Memory B cell (primary cell): Measurements from ENCODE around the gene C3orf38.
"Not testable (repeated sequence)": the region's sequence is repeated elsewhere in the genome, so short reads cannot be mapped to it uniquely, and the experiment has no call there.

Experiments
- ATAC-seq: fragments of 150-1000 bp; cut with Tn5 transposase; 2 replicates; pipeline ENCODE4 v1.10.0; 2021; ENCODE audit warnings: low read depth, mild to moderate bottlenecking, moderate library complexity
- DNase-seq, 2 donors: peaks; one replicate each; pipeline ENCODE4 v3.0.0; 2022; ENCODE audit warnings: low spot score in 2 of 2
- H3K27ac Mint-ChIP-seq: one replicate; pipeline ENCODE4 v1.8.0; 2022; ENCODE audit warnings: mild to moderate bottlenecking, moderate library complexity, mixed read lengths
- H3K27me3 Mint-ChIP-seq: one replicate; pipeline ENCODE4 v1.8.0; 2022; ENCODE audit warnings: mixed read lengths
- H3K36me3 Mint-ChIP-seq: one replicate; pipeline ENCODE4 v1.8.0; 2022; ENCODE audit warnings: mild to moderate bottlenecking, mixed read lengths
- H3K4me1 Mint-ChIP-seq: one replicate; pipeline ENCODE4 v1.8.0; 2022; ENCODE audit warnings: mixed read lengths
- H3K4me3 Mint-ChIP-seq: one replicate; pipeline ENCODE4 v1.8.0; 2022; ENCODE audit warnings: mild to moderate bottlenecking, moderate library complexity, mixed read lengths
- H3K9me3 Mint-ChIP-seq: one replicate; pipeline ENCODE4 v1.8.0; 2022; ENCODE audit warnings: mixed read lengths

C3orf38 gene

GRCh38 chr3:88182165-88182918, 32.6 kb downstream of the C3orf38 start:
- not testable (repeated sequence) for H3K4me3 Mint-ChIP-seq, H3K27me3 Mint-ChIP-seq

GRCh38 chr3:88188436-88188835, 38.7 kb downstream of the C3orf38 start:
- ATAC-seq: no peak
- no peak for DNase-seq
- H3K9me3 Mint-ChIP-seq: peaks cover 6% of the 10 kb centered on the region
- no peak overlapping the region for H3K27ac Mint-ChIP-seq
- H3K4me3 Mint-ChIP-seq: no peak overlapping the region
- H3K27me3 Mint-ChIP-seq: no peaks in the 10 kb centered on the region
- peaks cover 7% of the 10 kb centered on the region for H3K4me1 Mint-ChIP-seq
- H3K36me3 Mint-ChIP-seq: peaks cover 3% of the 10 kb centered on the region

More at GRCh38 chr3:88182165-88182918, 32.6 kb downstream of the C3orf38 start:
- not testable (repeated sequence) for H3K36me3 Mint-ChIP-seq, H3K4me1 Mint-ChIP-seq, ATAC-seq, DNase-seq, H3K9me3 Mint-ChIP-seq, H3K27ac Mint-ChIP-seq

DNA sequence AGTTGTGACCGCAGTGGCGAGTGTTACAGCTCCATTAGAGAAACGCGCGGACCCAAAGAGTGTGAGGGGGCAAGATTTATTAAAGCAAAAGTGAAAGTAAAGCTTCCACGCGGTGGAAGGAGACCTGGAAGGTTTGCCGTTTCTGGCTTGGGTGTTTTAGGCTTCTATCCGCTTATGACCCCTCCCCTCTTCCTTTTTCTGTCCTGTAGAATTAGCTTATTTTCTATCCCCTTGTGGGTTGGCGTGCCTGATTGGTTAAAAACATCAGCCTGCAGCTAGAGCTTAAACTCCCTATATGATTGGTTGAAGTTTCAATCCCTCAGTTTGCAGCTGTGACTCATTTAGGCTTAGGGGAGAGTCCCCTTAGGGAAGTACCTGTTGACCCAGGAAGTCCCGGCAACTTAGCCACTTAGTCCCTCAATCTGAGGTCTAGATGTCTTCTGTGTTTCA, 39.6 kb downstream of the C3orf38 start:
- H3K36me3 Mint-ChIP-seq: peaks cover 3% of the 10 kb centered on the region
- no peak overlapping the region for H3K4me3 Mint-ChIP-seq
- peaks cover 6% of the 10 kb centered on the region for H3K9me3 Mint-ChIP-seq
- no peak overlapping the region for H3K27ac Mint-ChIP-seq
- no peak for DNase-seq
- peak; percentile 55 for ATAC-seq
- no peaks in the 10 kb centered on the region for H3K27me3 Mint-ChIP-seq
- peaks cover 7% of the 10 kb centered on the region for H3K4me1 Mint-ChIP-seq

- H3K9me3 Mint-ChIP-seq: no peaks in the 10 kb centered on the region
- H3K4me1 Mint-ChIP-seq: peaks cover 7% of the 10 kb centered on the region
- no peak for ATAC-seq
Measured at GRCh38 chr3:88191872-88192409, 42.2 kb downstream of the C3orf38 start.

GRCh38 chr3:88192631-88193030, 42.9 kb downstream of the C3orf38 start:
- ATAC-seq (no peak), DNase-seq (no peak)
- Mint-ChIP-seq H3K36me3 (no peaks in the 10 kb centered on the region), H3K27ac (no peak overlapping the region), H3K9me3 (no peaks in the 10 kb centered on the region), H3K27me3 (no peaks in the 10 kb centered on the region), H3K4me1 (peaks cover 7% of the 10 kb centered on the region), H3K4me3 (no peak overlapping the region)

More at GRCh38 chr3:88191872-88192409, 42.2 kb downstream of the C3orf38 start:
- Mint-ChIP-seq H3K27ac (no peak overlapping the region), H3K4me3 (no peak overlapping the region), H3K36me3 (no peaks in the 10 kb centered on the region), H3K27me3 (no peaks in the 10 kb centered on the region)
- no peak for DNase-seq

DNA sequence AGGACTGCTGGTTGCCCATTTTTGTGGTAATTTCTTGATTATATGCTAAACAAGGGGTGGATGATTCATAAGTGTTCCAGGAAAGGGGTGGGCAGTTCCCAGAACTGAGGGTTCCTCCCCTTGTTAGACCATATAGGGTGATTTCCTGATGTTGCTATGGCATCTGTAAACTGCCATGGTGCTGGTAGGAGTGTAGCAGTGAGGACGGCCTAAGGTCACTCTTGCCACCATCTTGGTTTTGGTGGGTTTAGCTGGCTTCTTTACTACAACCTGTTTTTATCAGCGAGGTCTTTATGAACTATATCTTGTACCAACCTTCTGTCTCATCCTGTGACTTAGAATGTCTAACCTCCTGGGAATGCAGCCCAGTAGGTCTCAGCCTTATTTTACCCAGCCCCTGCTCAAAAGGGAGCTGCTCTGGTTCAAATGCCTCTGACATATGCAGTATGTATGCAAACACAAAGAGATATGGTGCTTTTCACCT, 46.2 kb downstream of the C3orf38 start:
- no peak for DNase-seq
- Mint-ChIP-seq H3K27me3 (peaks cover 2% of the 10 kb centered on the region), H3K27ac (no peak overlapping the region)

GRCh38 chr3:88198121-88198520, 48.4 kb downstream of the C3orf38 start:
- Mint-ChIP-seq H3K36me3 (no peaks in the 10 kb centered on the region), H3K27ac (no peak overlapping the region)

More for the DNA sequence above, 46.2 kb downstream of the C3orf38 start:
- Mint-ChIP-seq H3K4me1 (no peaks in the 10 kb centered on the region), H3K36me3 (no peaks in the 10 kb centered on the region), H3K9me3 (no peaks in the 10 kb centered on the region), H3K4me3 (no peak overlapping the region)
- no peak for ATAC-seq

GRCh38 chr3:88203642-88204055, 53.9 kb downstream of the C3orf38 start:
- H3K36me3 Mint-ChIP-seq: no peaks in the 10 kb centered on the region
- peaks cover 2% of the 10 kb centered on the region for H3K27me3 Mint-ChIP-seq
- DNase-seq (peak; percentile 53 to 55), ATAC-seq (peak; percentile 82)
- H3K4me1 Mint-ChIP-seq: no peaks in the 10 kb centered on the region
- peaks cover 1% of the 10 kb centered on the region for H3K9me3 Mint-ChIP-seq
- H3K27ac Mint-ChIP-seq: no peak overlapping the region
- no peak overlapping the region for H3K4me3 Mint-ChIP-seq

More at GRCh38 chr3:88198121-88198520, 48.4 kb downstream of the C3orf38 start:
- DNase-seq: no peak
- Mint-ChIP-seq H3K9me3 (no peaks in the 10 kb centered on the region), H3K27me3 (peaks cover 2% of the 10 kb centered on the region), H3K4me3 (no peak overlapping the region), H3K4me1 (no peaks in the 10 kb centered on the region)
- ATAC-seq: no peak
